K562 (cell line): ENCODE results near the gene TCF4. TPM values are rescaled to one million over a fixed set of nuclear protein-coding genes. Genes with fewer than 3 reads are reported as not detected.

Experiments used
- ATF4 ChIP-seq: fragments of 450-650 bp; formaldehyde crosslinking; IDR thresholded peaks from 2 replicates; pipeline ENCODE4 v1.4.0; 2022; ENCODE audit warnings: mild to moderate bottlenecking, moderate library complexity
- CBX2 ChIP-seq: fragments of 200-600 bp; sonication (generic); IDR thresholded peaks from one replicate; pipeline ENCODE4 v1.6.1; 2012; ENCODE audit warnings: mild to moderate bottlenecking, low read length, inconsistent platforms; ENCODE audit not compliant: insufficient read depth, poor library complexity, severe bottlenecking
- CREB1 ChIP-seq, 2 experiments: sonication (generic) in 1 of 2; formaldehyde crosslinking in 1 of 2; IDR thresholded peaks; 2 replicates each; pipeline versions ENCODE4 v1.6.1 to v1.8.0; 2012 to 2022; ENCODE audit warnings: inconsistent platforms in 1 of 2, mild to moderate bottlenecking in 1 of 2, missing genetic modification reagents in 1 of 2, moderate library complexity in 1 of 2
- CREM ChIP-seq: IDR thresholded peaks from 2 replicates; pipeline ENCODE4 v1.6.1; 2014; ENCODE audit warnings: antibody characterized with exemption, low read depth
- EWSR1 ChIP-seq: fragments of 450-650 bp; IDR thresholded peaks from 2 replicates; pipeline ENCODE4 v1.6.1; 2018; ENCODE audit warnings: borderline replicate concordance, mild to moderate bottlenecking, low read depth, moderate library complexity; ENCODE audit not compliant: partially characterized antibody
- FOXK1 ChIP-seq: sonication (generic); formaldehyde crosslinking; IDR thresholded peaks from 2 replicates; pipeline ENCODE4 v1.8.0; 2022; ENCODE audit warnings: missing genetic modification reagents, mild to moderate bottlenecking, borderline replicate concordance
- FOXK2 ChIP-seq, 2 experiments: fragments of 450-650 bp; IDR thresholded peaks in 1 of 2; conservative IDR thresholded peaks in 1 of 2; 2 replicates each; pipeline ENCODE4 v1.6.1; 2016; ENCODE audit warnings: low read depth in 2 of 2, mild to moderate bottlenecking in 1 of 2
- GABPB2 ChIP-seq: fragments of 250-450 bp; sonication (Bioruptor Pico); conservative IDR thresholded peaks from 2 replicates; pipeline ENCODE4 v1.5.1; 2021; ENCODE audit warnings: mild to moderate bottlenecking
- HNRNPUL1 ChIP-seq: fragments of 200-400 bp; formaldehyde crosslinking; IDR thresholded peaks from 2 replicates; pipeline ENCODE4 v1.6.1; 2017; ENCODE audit warnings: low read length
- KDM5B ChIP-seq: fragments of 200-600 bp; sonication (generic); IDR thresholded peaks from 2 replicates; pipeline ENCODE4 v1.6.1; 2012; ENCODE audit warnings: low read depth, mild to moderate bottlenecking, moderate library complexity, low read length, control low read depth, inconsistent platforms; ENCODE audit not compliant: insufficient replicate concordance
- KLF1 ChIP-seq: fragments of 450-650 bp; IDR thresholded peaks from 2 replicates; pipeline ENCODE4 v1.6.1; 2016; ENCODE audit warnings: missing genetic modification characterization, missing compliant biosample characterization
- LCOR ChIP-seq: sonication (generic); formaldehyde crosslinking; IDR thresholded peaks from 2 replicates; pipeline ENCODE4 v1.8.0; 2022; ENCODE audit warnings: mild to moderate bottlenecking, missing genetic modification reagents
- NCOA1 ChIP-seq: fragments of 450-650 bp; IDR thresholded peaks from 2 replicates; pipeline ENCODE4 v1.6.1; 2016; ENCODE audit warnings: low read depth
- NFIC ChIP-seq: fragments of 450-650 bp; IDR thresholded peaks from 2 replicates; pipeline ENCODE4 v1.6.1; 2017; ENCODE audit warnings: mild to moderate bottlenecking, inconsistent platforms
- PML ChIP-seq: IDR thresholded peaks from 2 replicates; pipeline ENCODE4 v1.6.1; 2012; ENCODE audit warnings: low read length, inconsistent platforms
- RFX5 ChIP-seq: IDR thresholded peaks from 2 replicates; pipeline ENCODE4 v1.6.1; 2011; ENCODE audit warnings: low read depth, mild to moderate bottlenecking, improper control_type of control experiment, low read length
- SAFB2 ChIP-seq: fragments of 200-400 bp; formaldehyde crosslinking; IDR thresholded peaks from 2 replicates; pipeline ENCODE4 v1.6.1; 2018; ENCODE audit warnings: borderline replicate concordance, low read length, low read depth, moderate library complexity; ENCODE audit not compliant: severe bottlenecking
- SIN3A ChIP-seq, 2 experiments: fragments of 150-350 bp in 1 of 2; IDR thresholded peaks; 2 replicates each; pipeline ENCODE4 v1.6.1; 2011 to 2016; ENCODE audit warnings: borderline replicate concordance in 2 of 2, low read depth in 2 of 2, low read length in 2 of 2, mild to moderate bottlenecking in 2 of 2, moderate library complexity in 2 of 2; ENCODE audit not compliant: control insufficient read depth in 1 of 2
- SMAD1 ChIP-seq: fragments of 150-350 bp; IDR thresholded peaks from 2 replicates; pipeline ENCODE4 v1.6.1; 2014; ENCODE audit warnings: low read length, low read depth; ENCODE audit not compliant: partially characterized antibody
- SNRNP70 ChIP-seq: fragments of 200-400 bp; formaldehyde crosslinking; optimal IDR thresholded peaks from 2 replicates; pipeline ENCODE3; 2017; ENCODE audit warnings: low read depth, low read length
- SRF ChIP-seq, 2 experiments: fragments of 250-450, 450-650 bp in 1 of 2; sonication (Bioruptor Pico) in 1 of 2; sonication (generic) in 1 of 2; formaldehyde crosslinking; IDR thresholded peaks; 2 replicates each; pipeline versions ENCODE4 v1.5.0 to v1.5.1; 2020 to 2022; ENCODE audit warnings: mild to moderate bottlenecking in 1 of 2, missing genetic modification reagents in 1 of 2
- TSC22D4 ChIP-seq: fragments of 450-650 bp; IDR thresholded peaks from 2 replicates; pipeline ENCODE4 v1.6.1; 2016; ENCODE audit warnings: missing genetic modification characterization, missing biosample characterization, control low read depth
- ZNF184 ChIP-seq: sonication (generic); formaldehyde crosslinking; IDR thresholded peaks from 2 replicates; pipeline ENCODE4 v1.5.0; 2020; ENCODE audit warnings: missing genetic modification reagents
- ZNF197 ChIP-seq: fragments of 200-800 bp; sonication (Bioruptor generic); IDR thresholded peaks from 2 replicates; pipeline ENCODE4 v1.6.1; 2016; ENCODE audit warnings: low read depth, missing genetic modification characterization, missing compliant biosample characterization
- ZNF311 ChIP-seq: fragments of 250-450 bp; sonication (Bioruptor Pico); IDR thresholded peaks from 2 replicates; pipeline ENCODE4 v1.4.0; 2020; ENCODE audit warnings: mild to moderate bottlenecking, moderate library complexity
- polyA plus RNA-seq, 8 experiments: library from polyadenylated mRNA; depleted of rRNA in 4 of 8; stranded (reverse) in 5 of 8; unstranded in 3 of 8; fragments of >200 nt; fragmentation: Nextera tagmentation in 2 of 8; fragmentation: Illumina TruSeq in 1 of 8; extraction: Ambion mirVana in 2 of 8; extraction: Trizol in 1 of 8; gene quantifications; 2 replicates each; pipeline versions ENCODE4 v1.2.1 to v1.2.3, GENCODE V29; 2011 to 2014; ENCODE audit warnings: inconsistent platforms in 1 of 8, missing spikeins in 1 of 8
- total RNA-seq, 7 experiments: library from RNA; depleted of rRNA in 6 of 7; stranded (reverse); fragments of >200 nt in 6 of 7; fragmentation: Illumina TruSeq in 2 of 7; extraction: Trizol in 2 of 7; gene quantifications; 2 replicates each; pipeline versions ENCODE4 v1.2.1 to v1.2.3, GENCODE V29; 2011 to 2021; ENCODE audit warnings: low replicate concordance in 1 of 7
- TF ChIP-seq, protein P1 (sequence below): fragments of 450-650 bp; formaldehyde crosslinking; IDR thresholded peaks from 2 replicates; pipeline ENCODE4 v1.4.0; 2020; ENCODE audit warnings: mild to moderate bottlenecking, moderate library complexity
- TF ChIP-seq, protein P2 (sequence below): fragments of 250-450 bp; sonication (Bioruptor Pico); IDR thresholded peaks from 2 replicates; pipeline ENCODE4 v1.8.0; 2021; ENCODE audit warnings: moderate library complexity, mild to moderate bottlenecking, inconsistent platforms

The TCF4 gene
- total and polyA plus RNA-seq, 9 of the 15 experiments (the other 6 are each of a cell fraction or from before 2014, with no cell fraction given), result 4.8 to 24.7 (median 15.2) TPM

- TF ChIP-seq SIN3A (IDR thresholded peaks at IDR 0.05; ENCODE audit: borderline replicate concordance in 2 of 2, control insufficient read depth in 1 of 2, low read depth in 2 of 2, low read length in 2 of 2), result peak in 1 of 2 experiments; percentile 55; a peak in 1 of 4 replicates
- TF ChIP-seq CBX2, result no peak
- TF ChIP-seq CREM, result peak; percentile 77
- TF ChIP-seq PML, result peak; percentile 58; the same call in 1 of the 2 replicates
- TF ChIP-seq ATF4, result no peak
- TF ChIP-seq KLF1 (tag), result no peak
- no peak for TF ChIP-seq HNRNPUL1
- no peak for TF ChIP-seq NCOA1
- TF ChIP-seq, protein P1, sequence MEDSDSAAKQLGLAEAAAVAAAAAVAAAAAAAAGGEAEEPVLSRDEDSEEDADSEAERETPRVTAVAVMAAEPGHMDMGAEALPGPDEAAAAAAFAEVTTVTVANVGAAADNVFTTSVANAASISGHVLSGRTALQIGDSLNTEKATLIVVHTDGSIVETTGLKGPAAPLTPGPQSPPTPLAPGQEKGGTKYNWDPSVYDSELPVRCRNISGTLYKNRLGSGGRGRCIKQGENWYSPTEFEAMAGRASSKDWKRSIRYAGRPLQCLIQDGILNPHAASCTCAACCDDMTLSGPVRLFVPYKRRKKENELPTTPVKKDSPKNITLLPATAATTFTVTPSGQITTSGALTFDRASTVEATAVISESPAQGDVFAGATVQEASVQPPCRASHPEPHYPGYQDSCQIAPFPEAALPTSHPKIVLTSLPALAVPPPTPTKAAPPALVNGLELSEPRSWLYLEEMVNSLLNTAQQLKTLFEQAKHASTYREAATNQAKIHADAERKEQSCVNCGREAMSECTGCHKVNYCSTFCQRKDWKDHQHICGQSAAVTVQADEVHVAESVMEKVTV (CRISPR knock-in tag), result no peak
- TF ChIP-seq FOXK2 (conservative IDR thresholded peaks at IDR 0.05 in 1 of 2, IDR thresholded peaks at IDR 0.05 in 1 of 2; ENCODE audit: low read depth in 2 of 2), result peak; percentile 95 to 98
- TF ChIP-seq RFX5, result no peak
- no peak for TF ChIP-seq ZNF197 (CRISPR knock-in tag)
- peak; percentile 46 for TF ChIP-seq NFIC
- TF ChIP-seq FOXK1 (CRISPR knock-in tag), result no peak
- no peak for TF ChIP-seq SAFB2
- TF ChIP-seq SMAD1, result no peak
- TF ChIP-seq EWSR1, result no peak
- peak; percentile 31; the same call in 1 of the 2 replicates for TF ChIP-seq CREB1 (IDR thresholded peaks at IDR 0.05)
- TF ChIP-seq CREB1 (CRISPR knock-in tag; IDR thresholded peaks at IDR 0.05), result peak; percentile 36; the same call in 1 of the 2 replicates
- TF ChIP-seq SRF (CRISPR knock-in tag; IDR thresholded peaks at IDR 0.05), result 0 out of 4 replicates have a peak, but pooled peaks of 1 of the 2 experiments have one; percentile 36
- TF ChIP-seq ZNF311 (CRISPR knock-in tag), result no peak
- TF ChIP-seq LCOR (CRISPR knock-in tag), result peak; percentile 34; the same call in 1 of the 2 replicates
- TF ChIP-seq KDM5B, result peak; percentile 90
- TF ChIP-seq GABPB2, result no peak
- no peak for TF ChIP-seq TSC22D4 (tag)
- TF ChIP-seq SNRNP70, result no peak
- TF ChIP-seq ZNF184, result no peak
- TF ChIP-seq, protein P2, sequence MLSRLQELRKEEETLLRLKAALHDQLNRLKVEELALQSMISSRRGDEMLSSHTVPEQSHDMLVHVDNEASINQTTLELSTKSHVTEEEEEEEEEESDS, result no peak
Measured at GRCh38 chr18:55589625-55590291, 1.8 kb upstream of the TCF4 start (continued).
